ENCODE measurements around the gene OGFOD3.
A peak's percentile ranks its signal among the peaks of the same experiment; 100 is the strongest.

DNA sequence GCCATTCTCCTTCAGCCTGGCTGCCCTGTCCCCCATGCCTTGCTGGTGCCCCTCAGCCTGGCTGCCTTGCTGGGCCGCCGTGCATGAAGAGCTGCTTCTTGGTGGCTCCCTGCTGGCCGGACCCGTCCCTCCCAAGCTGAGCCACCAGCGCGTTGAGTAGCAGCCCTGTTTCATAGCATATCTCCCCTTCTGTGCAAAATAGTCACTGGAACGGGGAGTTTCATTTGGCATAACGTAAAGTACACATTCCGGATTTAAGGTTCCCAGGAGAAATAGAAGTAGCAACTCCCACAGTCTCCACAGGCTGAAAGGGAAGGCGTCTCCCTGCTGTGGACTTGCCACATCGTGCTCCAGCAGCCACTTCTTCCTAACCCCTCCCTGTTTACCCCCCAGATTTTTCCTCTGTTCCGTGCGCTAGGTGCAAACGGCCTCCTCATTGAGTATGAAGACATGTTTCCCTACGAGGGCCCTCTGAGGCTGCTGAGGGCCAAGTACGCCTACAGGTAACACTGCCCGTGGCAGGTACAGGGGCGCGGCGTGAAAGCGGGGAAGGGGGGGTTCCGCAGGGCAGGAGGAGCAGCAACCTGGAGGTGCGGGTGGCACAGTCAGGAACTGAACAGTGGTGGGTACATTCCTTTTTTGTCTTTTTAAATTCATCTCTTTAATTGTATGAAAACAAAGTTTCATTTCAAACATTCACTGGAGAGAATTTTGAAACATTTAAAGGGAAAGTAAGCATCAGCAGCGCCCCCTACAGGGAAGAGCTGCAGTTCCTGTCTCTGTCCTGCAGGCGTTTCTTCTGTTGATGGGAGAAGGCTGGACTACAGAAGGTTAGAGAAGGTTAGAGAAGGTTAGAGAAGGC is 5.8 kb upstream of the OGFOD3 start:
- TF ChIP-seq, protein P1, sequence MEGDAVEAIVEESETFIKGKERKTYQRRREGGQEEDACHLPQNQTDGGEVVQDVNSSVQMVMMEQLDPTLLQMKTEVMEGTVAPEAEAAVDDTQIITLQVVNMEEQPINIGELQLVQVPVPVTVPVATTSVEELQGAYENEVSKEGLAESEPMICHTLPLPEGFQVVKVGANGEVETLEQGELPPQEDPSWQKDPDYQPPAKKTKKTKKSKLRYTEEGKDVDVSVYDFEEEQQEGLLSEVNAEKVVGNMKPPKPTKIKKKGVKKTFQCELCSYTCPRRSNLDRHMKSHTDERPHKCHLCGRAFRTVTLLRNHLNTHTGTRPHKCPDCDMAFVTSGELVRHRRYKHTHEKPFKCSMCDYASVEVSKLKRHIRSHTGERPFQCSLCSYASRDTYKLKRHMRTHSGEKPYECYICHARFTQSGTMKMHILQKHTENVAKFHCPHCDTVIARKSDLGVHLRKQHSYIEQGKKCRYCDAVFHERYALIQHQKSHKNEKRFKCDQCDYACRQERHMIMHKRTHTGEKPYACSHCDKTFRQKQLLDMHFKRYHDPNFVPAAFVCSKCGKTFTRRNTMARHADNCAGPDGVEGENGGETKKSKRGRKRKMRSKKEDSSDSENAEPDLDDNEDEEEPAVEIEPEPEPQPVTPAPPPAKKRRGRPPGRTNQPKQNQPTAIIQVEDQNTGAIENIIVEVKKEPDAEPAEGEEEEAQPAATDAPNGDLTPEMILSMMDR (IDR thresholded peaks at IDR 0.05): peak; percentile 29 to 72 (median 55)
- TF ChIP-seq POLR2A (IDR thresholded peaks at IDR 0.05): no peak

All from Peyer's patch (tissue), 4 donors.